ENCODE data around the gene ITPR3.

ITPR3 gene

DNA sequence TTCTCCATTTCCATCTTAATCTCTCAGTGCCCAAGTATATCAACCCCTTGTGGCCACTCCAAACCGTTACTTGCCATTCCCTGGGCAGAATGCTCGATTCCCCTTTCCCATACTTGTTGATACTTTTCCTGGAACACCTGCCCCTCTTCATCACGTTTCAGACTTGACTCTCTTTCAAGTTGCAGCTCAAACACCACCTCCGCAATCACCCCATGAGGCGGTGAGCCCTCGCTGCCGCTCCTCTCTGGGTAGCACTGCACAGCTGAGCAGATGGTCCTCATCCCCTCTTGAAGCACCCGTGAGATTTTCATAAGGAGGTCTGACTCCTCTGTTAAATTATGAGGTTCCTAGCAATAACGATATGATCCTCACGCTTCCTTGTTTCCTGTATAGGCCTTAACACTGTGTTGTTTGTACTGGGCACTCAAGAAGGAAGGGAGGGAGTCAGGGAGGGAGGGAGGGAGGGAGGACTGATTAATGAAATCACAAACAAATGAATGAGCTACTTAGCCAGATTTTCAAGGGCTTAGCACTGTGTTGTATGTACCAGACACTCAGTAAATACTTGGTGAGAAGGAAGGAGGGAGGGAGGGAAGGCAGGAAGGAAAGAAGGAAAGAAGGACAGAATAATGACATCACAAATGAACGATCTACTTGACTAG, 98.3 kb downstream of the ITPR3 start:
- no peak for DNase-seq (ENCODE audit: low read depth)

DNA sequence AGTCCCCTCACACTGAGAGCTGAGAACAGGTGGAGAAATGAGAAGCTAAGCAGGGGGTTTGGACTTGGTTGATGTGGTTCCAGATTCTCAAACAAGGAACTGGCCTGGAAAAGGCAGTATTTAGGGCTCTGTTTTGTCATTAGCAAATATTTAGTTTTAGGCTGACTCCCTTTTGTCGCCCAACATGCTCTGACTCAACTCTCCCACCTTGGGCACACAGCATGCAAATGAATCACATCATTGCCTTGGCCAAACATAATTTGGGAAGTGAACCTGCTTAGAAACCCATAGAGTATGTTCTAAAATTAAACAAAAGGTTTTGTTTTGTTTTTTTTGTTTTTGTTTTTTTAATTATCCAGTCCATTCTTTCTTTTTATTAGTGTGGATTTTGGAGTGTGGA, 99.9 kb downstream of the ITPR3 start:
- no peak for DNase-seq (ENCODE audit: low read depth)

DNA sequence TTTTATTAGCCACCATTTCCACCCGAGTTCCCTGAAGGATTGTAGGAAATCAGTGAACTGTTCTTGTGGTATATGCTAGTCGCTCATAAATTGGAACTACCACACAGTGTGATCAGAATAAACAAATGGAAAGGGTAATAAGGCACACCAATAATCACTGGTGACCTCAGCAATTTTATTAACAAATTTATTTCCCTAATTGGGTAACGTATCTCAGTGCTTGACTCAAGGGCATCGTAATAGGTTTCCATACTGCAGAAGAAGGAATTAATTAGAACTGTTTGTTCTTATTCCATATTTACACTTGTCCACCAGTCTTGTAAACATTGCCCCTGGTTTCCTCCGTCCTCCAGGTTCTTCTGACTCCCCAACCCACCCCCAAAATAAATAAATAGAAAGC, 100.4 kb downstream of the ITPR3 start:
- DNase-seq (ENCODE audit: low read depth): no peak

DNA sequence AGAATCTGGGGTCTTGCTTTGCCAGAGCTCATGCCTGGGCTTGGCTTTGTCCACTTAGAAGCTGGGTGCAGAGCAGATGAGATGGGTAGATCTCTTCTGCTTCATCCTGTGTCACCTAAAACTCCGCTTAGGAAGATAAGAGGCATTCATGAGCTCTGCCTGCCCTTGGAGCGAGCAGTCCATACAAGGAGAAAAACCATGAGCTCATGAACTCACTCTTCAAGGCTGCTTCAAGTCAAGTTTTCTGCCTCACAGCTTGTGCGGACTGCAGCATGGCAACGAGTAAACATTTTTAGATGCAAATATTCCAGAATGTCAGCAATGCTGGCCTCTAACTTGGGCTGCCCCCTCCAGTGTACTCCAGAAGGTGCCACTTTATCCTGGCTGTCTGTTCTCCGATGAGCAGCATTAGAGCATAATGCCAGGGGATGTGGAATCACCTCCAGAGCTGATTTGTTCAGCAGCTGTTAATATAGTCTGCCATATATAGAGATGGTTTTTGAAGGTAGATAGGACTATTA, 101.0 kb downstream of the ITPR3 start:
- no peak for DNase-seq (ENCODE audit: low read depth)

DNA sequence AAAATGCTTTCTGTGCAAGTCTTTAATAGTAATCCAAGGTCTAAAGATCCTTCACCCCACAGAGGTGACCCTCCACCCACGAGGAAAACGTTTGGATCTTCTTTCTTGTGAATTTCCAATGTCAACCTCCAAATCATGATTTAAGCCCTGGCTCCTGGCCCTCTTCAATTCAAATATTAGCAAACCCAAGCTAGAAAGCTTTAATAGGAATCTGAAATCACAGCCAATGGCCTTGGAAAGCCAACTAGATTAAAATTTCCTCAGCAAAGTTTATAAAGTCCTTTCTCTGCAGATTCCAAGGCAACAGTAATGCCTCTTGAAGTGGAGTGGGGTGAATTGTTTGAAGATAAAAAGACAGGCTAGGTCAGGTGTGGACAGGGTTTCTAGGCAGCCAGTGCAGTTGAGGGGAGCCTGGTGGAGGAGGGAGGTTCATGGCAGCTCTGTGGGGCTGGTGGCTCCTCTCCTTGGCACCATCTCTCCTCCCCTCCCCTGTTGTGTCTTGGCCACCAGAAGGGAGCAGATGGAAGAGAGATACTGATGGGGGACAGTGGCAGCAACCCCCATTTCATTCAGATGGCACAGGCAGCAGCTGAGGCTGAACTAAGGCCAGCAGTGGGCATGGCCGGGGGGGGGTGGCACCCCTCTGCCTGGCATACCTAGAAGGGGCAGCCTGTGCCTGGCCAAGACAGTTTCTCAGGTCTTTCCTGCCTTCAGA, 102.4 kb downstream of the ITPR3 start:
- DNase-seq (ENCODE audit: low read depth): no peak

DNA sequence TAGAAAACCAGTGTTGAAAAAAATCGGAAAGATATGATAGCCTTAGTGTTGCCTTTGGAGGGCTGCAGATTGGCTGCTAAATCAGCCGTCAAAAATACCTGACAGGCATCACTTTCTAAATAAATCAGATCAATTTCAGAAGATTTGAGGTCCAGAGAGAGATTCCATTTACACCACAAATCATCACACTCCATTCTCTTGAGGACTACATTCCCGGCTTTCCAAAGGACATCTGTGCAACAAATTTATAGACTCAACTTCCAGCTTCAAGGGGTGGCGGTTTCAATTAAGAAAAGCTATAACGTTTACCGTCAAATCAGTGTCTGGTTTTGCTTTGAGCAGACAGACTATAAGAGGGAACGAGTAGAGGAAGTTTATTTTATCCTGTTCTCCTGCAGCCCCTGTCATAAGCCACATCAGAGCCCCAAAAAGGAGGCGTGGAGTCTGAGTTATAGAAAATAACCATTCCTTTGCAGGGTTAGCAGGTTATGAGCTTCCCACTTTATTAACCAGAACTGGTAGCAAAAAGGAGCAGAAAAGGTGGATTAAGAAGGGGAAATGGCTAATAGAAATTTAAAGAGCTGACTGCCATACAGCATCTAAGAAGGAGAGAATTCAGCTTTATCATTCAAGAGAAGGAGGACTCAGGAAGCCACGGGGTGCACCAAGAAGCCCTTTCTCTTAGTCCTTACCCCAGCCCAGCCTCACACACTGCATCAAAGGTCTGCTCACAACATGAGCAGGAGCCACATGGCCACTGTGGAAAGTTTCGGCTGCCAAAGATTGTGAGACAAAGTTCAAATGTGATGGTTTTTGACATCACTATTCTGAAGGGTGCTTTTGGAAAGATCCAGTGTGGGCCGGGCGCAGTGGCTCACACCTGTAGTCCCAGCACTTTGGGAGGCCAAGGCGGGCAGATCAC, 103.2 kb downstream of the ITPR3 start:
- DNase-seq (ENCODE audit: low read depth): no peak

DNA sequence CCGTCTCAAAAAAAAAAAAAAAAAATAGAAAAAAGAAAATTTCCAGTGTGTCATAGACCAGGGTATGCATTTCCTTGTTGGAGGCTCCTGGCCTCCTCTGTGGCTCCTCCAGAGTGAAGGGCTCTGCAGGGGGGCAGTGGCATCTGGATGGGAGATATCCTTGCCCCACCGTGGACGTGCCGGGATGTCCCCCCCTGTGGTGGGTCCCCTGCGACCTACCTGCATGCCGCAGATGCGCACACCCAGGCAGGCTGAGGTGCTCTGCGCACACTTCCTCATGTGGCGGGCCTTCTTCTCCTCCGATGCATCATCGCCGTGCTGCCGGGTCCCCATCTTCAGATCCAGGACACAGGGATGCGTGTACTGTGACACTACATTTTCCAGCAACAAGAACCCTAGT, 104.1 kb downstream of the ITPR3 start:
- DNase-seq (ENCODE audit: low read depth): no peak

DNA sequence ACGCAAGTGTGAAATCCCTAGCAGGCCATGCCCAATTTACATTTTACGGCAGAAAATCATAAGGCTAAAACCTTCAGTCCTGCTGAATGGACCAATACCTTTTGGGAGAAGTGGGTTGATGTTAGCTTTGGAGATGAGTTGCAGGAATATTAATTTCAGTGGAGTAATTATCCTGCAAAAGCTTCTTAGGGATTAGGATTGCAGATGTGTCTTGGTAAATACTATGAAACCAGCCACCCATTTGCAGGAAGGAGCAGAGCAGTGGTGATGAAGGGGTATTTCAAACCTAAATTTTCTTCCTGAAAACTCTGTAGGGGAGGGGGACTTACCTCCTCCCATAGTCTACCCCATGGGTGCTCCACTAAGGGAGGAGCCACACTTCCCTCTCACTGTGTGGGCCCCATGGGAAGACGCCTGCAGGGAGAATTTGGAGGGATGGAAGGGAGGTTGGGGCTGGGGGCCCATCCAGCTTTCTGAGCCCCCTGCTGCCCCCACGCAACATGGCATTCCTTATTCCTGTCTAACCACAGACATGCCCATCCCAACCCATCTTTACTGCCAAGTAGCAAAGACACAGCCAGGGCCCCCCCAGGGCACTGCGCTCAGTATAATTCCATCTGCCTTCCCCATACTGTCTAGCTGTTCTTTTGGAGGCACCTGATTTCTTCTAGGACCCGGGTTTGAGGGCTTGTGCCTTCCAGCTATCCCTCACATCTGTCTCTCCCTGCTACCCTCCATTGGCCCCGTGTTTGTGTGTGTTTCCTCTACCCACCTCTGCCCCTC, 105.0 kb downstream of the ITPR3 start:
- DNase-seq (ENCODE audit: low read depth): no peak

DNA sequence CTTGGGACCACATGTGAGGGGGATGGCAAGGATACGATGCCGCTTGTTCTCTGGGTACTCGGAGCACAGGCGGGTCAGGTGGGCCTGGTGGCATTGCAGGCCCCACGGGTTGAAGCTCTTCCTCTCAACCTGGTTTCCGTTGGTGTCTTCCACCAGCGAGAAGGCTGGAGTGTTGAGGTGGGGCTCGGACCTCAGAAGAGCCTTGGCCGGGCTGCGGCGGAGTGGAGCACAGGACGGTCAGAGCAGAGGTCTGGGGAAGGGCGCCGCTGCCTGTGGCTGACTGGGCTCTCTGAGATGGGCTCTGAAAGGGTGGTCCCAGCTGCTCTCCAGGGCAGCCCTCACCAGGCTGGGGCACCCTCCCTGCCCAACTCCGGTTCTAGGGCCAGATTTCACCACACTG, 105.6 kb downstream of the ITPR3 start:
- no peak for DNase-seq (ENCODE audit: low read depth)

DNA sequence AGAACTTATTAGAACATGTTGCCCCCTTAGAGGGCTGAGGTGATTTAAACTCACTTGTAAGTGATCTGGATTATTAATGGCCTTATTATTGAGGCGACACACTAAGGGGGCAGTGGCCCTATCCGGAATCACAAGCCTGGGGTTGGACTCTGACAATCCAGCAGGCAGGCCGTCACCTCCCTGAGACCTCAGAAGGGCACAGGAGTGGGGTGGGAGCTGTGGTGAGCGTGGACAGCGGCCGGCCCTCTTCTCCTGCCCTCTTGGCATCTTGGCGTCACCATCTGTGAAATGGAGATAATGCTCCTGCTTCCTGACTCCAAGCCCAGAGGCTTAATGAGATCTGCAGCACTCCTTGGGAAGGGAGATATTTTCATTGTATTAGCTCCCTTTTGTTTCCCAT, 106.0 kb downstream of the ITPR3 start:
- DNase-seq (ENCODE audit: low read depth): no peak

DNA sequence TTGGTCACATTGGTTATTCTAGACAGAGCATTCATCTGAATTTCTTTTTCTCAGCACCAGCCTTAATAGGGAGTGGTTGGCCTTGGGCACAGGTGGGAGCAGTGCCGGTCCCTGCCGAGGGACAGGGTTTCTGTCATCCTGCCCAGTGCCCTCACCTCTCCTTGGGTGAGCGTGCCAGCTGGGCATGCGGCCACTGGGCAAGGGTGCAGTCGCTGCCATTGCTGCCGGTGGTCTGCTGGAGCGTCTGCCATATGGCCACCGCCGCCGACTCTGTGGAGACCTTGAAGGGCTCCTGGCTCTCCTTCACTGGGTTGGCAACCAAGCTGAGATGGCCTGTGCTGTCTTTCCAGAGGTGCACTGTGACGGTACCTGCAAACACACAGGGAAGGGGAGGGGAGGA, 106.8 kb downstream of the ITPR3 start:
- DNase-seq (ENCODE audit: low read depth): no peak

DNA sequence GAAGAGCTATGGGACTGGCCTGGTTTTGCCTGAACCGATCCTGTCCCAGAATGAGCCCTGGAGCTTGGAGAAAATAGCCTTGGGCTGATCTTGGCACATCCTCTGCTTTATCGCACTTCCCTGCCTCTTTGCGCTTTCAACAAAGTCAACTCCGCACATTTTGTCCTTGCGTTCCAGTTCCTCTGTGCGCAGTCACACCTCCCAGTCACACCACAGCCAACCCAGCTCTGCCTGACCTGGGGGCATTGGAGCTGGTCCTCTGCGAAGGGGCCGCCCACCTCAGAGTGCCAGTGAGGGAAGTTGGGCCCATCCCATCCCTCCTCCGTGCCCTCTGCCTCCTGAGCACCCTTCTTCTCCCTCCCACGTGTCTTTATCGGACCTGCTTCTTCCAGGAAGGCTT, 107.3 kb downstream of the ITPR3 start:
- no peak for DNase-seq (ENCODE audit: low read depth)

DNA sequence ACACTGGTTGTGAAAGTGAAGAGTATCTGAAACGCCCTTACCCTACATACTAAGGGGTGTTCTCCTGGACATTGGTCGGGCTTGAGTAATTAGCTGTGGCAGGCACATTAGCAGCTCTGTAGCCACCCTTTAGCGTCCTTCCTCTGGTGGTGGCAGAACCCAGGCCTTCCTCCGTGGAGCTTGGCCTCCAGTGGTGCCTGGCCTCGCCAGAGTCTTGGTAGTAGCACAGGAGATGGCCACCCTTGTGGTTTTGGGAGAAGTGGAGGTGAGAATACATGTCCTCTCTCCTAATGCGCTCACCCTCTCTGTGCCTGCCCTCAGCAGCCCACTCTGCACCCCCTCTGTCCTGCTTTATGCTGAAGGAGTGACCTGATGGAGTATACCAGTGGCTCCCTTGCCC, 107.9 kb downstream of the ITPR3 start:
- no peak for DNase-seq (ENCODE audit: low read depth)

DNA sequence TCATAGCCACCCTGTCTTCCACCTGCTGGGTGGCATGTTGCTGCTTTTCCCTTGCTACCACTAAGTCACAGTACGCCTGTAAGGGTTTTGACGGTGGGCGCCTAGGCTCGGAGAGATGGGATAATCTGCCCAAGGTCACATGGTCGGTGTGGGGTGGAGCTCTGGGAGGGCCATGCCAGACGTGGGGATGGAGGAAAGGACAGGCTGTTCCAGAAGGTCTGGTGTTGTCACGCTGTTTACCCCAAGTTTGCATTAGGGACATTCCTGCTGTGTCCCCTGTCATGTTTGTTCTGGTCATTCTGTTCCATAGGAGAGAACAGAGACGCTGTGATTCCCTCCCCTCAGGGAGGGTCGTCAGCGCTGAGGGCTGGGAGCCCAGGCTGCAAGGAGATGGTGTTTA, 109.5 kb downstream of the ITPR3 start:
- DNase-seq (ENCODE audit: low read depth): no peak

DNA sequence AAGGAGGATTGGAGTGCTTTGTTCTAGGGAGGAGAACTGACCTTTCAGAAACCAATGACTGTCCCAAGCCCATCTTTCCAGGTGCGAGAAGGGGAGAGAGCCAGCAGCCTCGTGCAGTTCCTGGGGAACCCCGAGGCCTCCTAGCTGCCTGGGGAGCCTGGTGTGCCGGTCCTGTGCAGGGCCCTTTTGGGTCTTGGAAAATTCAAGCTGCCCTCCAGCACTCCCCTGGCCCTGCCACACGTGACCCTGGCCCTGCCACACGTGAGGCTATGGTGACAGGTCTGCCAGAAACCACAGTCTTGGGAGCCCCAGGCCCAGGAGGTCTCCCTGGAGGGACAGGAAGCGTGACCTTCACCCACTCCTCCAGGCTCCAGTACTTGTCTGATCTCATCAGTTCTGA, 109.9 kb downstream of the ITPR3 start:
- DNase-seq (ENCODE audit: low read depth): no peak

DNA sequence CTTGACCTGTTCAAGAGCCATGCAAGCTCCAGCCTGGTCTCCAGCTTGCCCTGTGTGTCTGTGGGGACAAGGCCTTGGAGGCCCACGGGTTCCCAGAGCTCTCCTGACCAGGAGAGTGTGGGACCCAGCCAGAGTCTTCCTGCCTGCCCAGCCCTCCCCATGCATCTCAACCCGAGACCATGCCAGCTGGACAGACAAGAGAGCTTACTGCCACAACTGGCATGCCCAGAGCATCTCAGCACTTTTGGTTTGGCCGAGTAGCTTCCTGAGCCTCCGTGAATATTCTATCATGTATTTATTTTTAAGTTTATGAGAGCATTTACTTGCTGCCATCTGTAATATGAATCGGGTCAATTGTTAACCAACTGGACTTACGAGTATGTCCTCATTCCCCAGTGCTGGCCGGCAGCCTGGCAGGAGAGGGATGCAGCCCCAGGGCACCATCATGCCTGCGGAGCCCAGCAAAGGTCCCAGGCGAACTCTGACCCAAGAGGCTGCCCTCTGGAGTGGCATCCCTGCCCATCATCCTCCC, 110.7 kb downstream of the ITPR3 start:
- DNase-seq (ENCODE audit: low read depth): no peak

DNA sequence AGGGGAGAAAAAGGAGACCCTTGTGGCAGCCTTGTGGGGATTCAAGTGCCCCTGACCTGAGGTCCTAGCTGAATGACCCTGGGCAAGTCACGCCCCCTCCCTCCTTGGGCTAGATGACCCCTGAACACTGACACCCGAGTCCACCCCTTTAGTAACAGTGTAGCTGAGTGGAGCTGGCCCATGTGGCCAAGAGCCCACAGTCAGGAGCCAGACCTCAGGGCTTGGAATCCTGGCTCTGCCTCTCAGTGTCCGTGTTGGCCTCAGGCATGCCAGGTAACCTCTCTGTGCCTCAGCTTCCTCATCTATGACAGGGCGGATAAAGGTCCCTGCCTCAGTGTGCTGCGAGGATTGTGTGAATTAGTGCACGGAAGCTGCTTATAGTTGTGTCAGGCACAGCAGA, 111.3 kb downstream of the ITPR3 start:
- no peak for DNase-seq (ENCODE audit: low read depth)

DNA sequence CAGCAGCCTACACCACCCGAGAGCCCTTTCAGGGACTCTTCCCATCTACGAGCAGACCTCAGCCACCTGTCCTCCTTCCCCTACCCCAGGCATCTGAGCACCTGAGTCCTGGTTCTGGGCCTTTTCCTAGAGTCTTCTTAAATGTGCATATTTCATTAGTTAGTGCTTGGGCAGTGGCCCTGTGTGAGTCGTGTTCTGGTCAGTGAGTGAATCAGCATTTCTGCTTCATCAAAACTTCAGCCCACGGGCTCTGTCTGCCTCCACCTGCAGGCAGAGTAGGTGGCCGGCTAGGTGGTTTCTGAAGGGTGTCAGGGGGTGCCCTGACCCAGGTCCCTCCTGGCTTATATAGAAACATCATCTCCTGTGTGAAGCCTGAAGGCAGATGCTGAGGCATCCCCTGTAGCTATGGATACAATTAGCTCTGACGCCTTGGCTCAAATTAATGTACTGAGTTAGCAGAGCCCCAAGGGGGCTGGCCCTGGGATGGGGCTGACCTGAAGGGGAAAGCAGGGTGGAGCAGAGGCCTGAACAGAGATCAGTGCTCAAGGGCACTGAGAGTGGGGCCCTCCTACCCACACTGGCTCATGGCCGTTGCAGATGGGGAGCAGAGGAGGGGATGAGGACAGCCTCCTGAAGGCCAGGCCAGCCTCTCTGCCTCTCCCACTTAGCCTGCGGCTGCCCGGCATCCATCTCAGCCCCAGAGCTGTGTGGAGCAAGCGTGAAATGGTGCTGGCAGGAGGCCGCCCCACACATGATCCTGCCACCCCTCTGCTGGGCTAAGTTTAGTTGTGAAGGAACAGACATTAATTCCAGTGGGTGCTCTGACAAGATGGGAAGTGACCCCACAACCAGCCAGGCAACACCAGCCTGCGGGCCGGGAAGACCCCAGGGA, 111.9 kb downstream of the ITPR3 start:
- DNase-seq (ENCODE audit: low read depth): no peak

DNA sequence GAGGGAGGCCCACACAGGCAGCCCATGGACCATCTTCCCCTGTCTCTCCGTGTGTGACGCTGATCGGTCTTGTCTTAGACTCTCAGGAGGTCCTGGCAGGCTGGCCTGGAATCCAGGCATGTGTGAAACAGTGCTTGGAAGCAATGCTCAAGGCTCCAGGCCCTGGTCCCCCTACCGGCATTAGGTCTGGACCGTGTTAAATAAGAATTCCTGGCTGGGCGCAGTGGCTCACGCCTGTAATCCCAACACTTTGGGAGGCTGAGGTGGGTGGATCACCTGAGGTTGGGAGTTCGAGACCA, 112.5 kb downstream of the ITPR3 start:
- DNase-seq (ENCODE audit: low read depth): no peak

DNA sequence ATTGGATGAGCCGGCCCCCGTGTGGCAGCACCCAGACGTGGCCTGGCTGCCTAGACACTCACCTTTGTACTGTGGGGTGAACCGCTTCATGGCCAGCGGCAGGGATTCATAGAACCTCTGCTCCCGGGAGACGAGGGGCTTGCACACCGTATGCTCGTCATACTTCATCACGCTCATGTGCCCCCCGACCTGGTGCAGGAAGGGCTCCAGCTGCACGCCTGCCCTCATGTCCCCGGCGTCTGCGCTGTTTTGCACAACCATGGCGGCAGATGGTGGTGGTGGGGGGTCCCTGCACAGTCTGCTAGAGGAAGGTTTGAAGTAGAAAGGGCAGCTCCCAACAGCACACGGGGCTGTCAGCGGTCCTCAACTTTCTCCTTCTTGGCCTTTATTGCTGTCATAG, 114.1 kb downstream of the ITPR3 start:
- DNase-seq (ENCODE audit: low read depth): no peak
